Measurements from ENCODE around the gene LDLRAD3.
"Not testable (repeated sequence)": the region's sequence is repeated elsewhere in the genome, so short reads cannot be mapped to it uniquely, and the experiment has no call there.

The LDLRAD3 gene

GRCh38 chr11:35995681-35996271 lies 51.9 kb downstream of the LDLRAD3 start:
- no peak for DNase-seq (ENCODE audit: low spot score)

GRCh38 chr11:35997902-35998520 lies 54.1 kb downstream of the LDLRAD3 start:
- DNase-seq (ENCODE audit: low spot score): no peak

GRCh38 chr11:35998634-35999033 lies 54.8 kb downstream of the LDLRAD3 start:
- DNase-seq (ENCODE audit: low spot score): no peak

- DNase-seq (ENCODE audit: low spot score): no peak
Observed at GRCh38 chr11:36000616-36001190, 56.8 kb downstream of the LDLRAD3 start.

GRCh38 chr11:36002196-36002595 lies 58.3 kb downstream of the LDLRAD3 start:
- DNase-seq (ENCODE audit: low spot score): no peak

GRCh38 chr11:36002796-36003195 lies 58.9 kb downstream of the LDLRAD3 start:
- DNase-seq (ENCODE audit: low spot score): no peak

- no peak for DNase-seq (ENCODE audit: low spot score)
Observed at GRCh38 chr11:36006556-36006955, 62.7 kb downstream of the LDLRAD3 start.

- DNase-seq (ENCODE audit: low spot score): no peak
Observed at GRCh38 chr11:36007127-36007655, 63.3 kb downstream of the LDLRAD3 start.

GRCh38 chr11:36008584-36008983 lies 64.7 kb downstream of the LDLRAD3 start:
- no peak for DNase-seq (ENCODE audit: low spot score)

GRCh38 chr11:36009473-36009872 lies 65.6 kb downstream of the LDLRAD3 start:
- no peak for DNase-seq (ENCODE audit: low spot score)

GRCh38 chr11:36010010-36010740 lies 66.3 kb downstream of the LDLRAD3 start:
- DNase-seq (ENCODE audit: low spot score): no peak

GRCh38 chr11:36011574-36011973 lies 67.7 kb downstream of the LDLRAD3 start:
- DNase-seq (ENCODE audit: low spot score): no peak

GRCh38 chr11:36012455-36012854 lies 68.6 kb downstream of the LDLRAD3 start:
- no peak for DNase-seq (ENCODE audit: low spot score)

GRCh38 chr11:36012979-36013378 lies 69.1 kb downstream of the LDLRAD3 start:
- DNase-seq (ENCODE audit: low spot score): no peak

GRCh38 chr11:36013446-36013845 lies 69.6 kb downstream of the LDLRAD3 start:
- not testable (repeated sequence) for DNase-seq (ENCODE audit: low spot score)

GRCh38 chr11:36013950-36014897 lies 70.4 kb downstream of the LDLRAD3 start:
- DNase-seq (ENCODE audit: low spot score): no peak

- no peak for DNase-seq (ENCODE audit: low spot score)
Observed at GRCh38 chr11:36014898-36015665, 71.2 kb downstream of the LDLRAD3 start.

GRCh38 chr11:36015799-36016198 lies 71.9 kb downstream of the LDLRAD3 start:
- DNase-seq (ENCODE audit: low spot score): no peak

- no peak for DNase-seq (ENCODE audit: low spot score)
Observed at GRCh38 chr11:36016263-36016662, 72.4 kb downstream of the LDLRAD3 start.

- no peak for DNase-seq (ENCODE audit: low spot score)
Observed at GRCh38 chr11:36016709-36017108, 72.8 kb downstream of the LDLRAD3 start.

Measured in hepatic stellate cell (primary cell).